Caco-2 (cell line): ENCODE data around the gene UBN1. TPM values are rescaled to one million over a fixed set of nuclear protein-coding genes. Genes with fewer than 3 reads are reported as not detected.

Experiments used
- BruUV-seq: library from RNA; stranded (reverse); fragments of 400-500 nt; replicated peaks from 2 replicates; lab custom pipeline; 2021; lab: Mats Ljungman, UMichigan
- CTCF ChIA-PET: fragments of 300-600 bp; sonication (Branson Sonifier 250); formaldehyde crosslinking; loops from one replicate; lab custom pipeline; 2022; ENCODE audit warnings: antibody characterized with exemption; lab: Charles Lee
- POLR2A ChIA-PET: fragments of 300-600 bp; sonication (Branson Sonifier 250); formaldehyde crosslinking; loops from one replicate; lab custom pipeline; 2022; ENCODE audit warnings: antibody characterized with exemption; lab: Charles Lee
- DNase-seq, 2 experiments: peaks; one replicate each; pipeline versions ENCODE4 v3.0.0 to v3.0.0-alpha.2; 2020 to 2022
- H3K27me3 ChIP-seq: replicated peaks from 2 replicates; pipeline ENCODE4 v1.6.0; 2011; ENCODE audit warnings: low read length; ENCODE audit not compliant: control insufficient read depth, insufficient read depth
- H3K36me3 ChIP-seq: 2 replicates; pipeline ENCODE4 v1.5.1; 2011; ENCODE audit warnings: low read length; ENCODE audit not compliant: control insufficient read depth, insufficient read depth
- H3K4me1 ChIP-seq: fragments of 250-450 bp; sonication (Bioruptor Pico); 2 replicates; pipeline ENCODE4 v1.5.1; 2020; ENCODE audit warnings: mild to moderate bottlenecking
- H3K4me3 ChIP-seq: 2 replicates; pipeline ENCODE4 v1.5.1; 2011; ENCODE audit warnings: low read depth, mild to moderate bottlenecking, control low read depth, low read length
- H3K9me3 ChIP-seq: fragments of 250-450 bp; sonication (Bioruptor Pico); 2 replicates; pipeline ENCODE4 v1.5.1; 2020; ENCODE audit warnings: mild to moderate bottlenecking, moderate library complexity
- H3K27ac Mint-ChIP-seq: one replicate; pipeline ENCODE4 v1.8.0; 2022; ENCODE audit warnings: mixed read lengths; ENCODE audit not compliant: unreplicated experiment
- H3K27me3 Mint-ChIP-seq: one replicate; pipeline ENCODE4 v1.8.0; 2022; ENCODE audit warnings: mixed read lengths; ENCODE audit not compliant: insufficient read depth, unreplicated experiment
- H3K36me3 Mint-ChIP-seq: one replicate; pipeline ENCODE4 v1.8.0; 2022; ENCODE audit warnings: mild to moderate bottlenecking, mixed read lengths; ENCODE audit not compliant: insufficient read depth, unreplicated experiment
- H3K4me1 Mint-ChIP-seq: one replicate; pipeline ENCODE4 v1.8.0; 2022; ENCODE audit warnings: low read depth, mixed read lengths; ENCODE audit not compliant: unreplicated experiment
- H3K4me3 Mint-ChIP-seq: one replicate; pipeline ENCODE4 v1.8.0; 2022; ENCODE audit warnings: mild to moderate bottlenecking, moderate library complexity, mixed read lengths; ENCODE audit not compliant: unreplicated experiment
- H3K9me3 Mint-ChIP-seq: one replicate; pipeline ENCODE4 v1.8.0; 2022; ENCODE audit warnings: mixed read lengths; ENCODE audit not compliant: unreplicated experiment
- CTCF ChIP-seq, 2 experiments: fragments of 200-600 bp in 1 of 2; IDR thresholded peaks; 1 replicate in 1 of 2; 2 replicates in 1 of 2; pipeline versions ENCODE4 v1.5.1 to v1.8.0; 2011 to 2022; ENCODE audit warnings: antibody characterized with exemption in 1 of 2, control low read depth in 1 of 2, inconsistent platforms in 1 of 2, low read depth in 1 of 2, low read length in 1 of 2, mild to moderate bottlenecking in 1 of 2, moderate library complexity in 1 of 2; ENCODE audit not compliant: insufficient read depth in 1 of 2, severe bottlenecking in 1 of 2, unreplicated experiment in 1 of 2
- intact Hi-C: fragments of 100-400 bp; cut with micrococcal nuclease; formaldehyde crosslinking; loops from one replicate; pipeline ENCODE4 v1.10.0; 2022; ENCODE audit not compliant: unreplicated experiment
- total RNA-seq: library from RNA; stranded (reverse); gene quantifications from 2 replicates; pipeline ENCODE4 v1.2.3, GENCODE V29; 2022

Gene UBN1
- total RNA-seq, 1 experiment from 2014 or later: 31.5 TPM

- no TSS peak for BruUV-seq
These were observed 9.4 kb upstream of the UBN1 start for GRCh38 chr16:4837733-4838501.

GRCh38 chr16:4839942-4840341, 7.3 kb upstream of the UBN1 start:
- Mint-ChIP-seq H3K36me3 (peaks cover 82% of the 10 kb centered on the region), H3K4me1 (no peaks in the 10 kb centered on the region), H3K27ac (no peak overlapping the region), H3K4me3 (no peak overlapping the region), H3K27me3 (no peaks in the 10 kb centered on the region), H3K9me3 (no peaks in the 10 kb centered on the region)
- intact Hi-C loops: no loop called here
- ChIA-PET POLR2A (no interaction called here), CTCF (no interaction called here)
- no peaks in the 10 kb centered on the region for H3K4me1 ChIP-seq
- no TSS peak for BruUV-seq
- H3K9me3 ChIP-seq: no peaks in the 10 kb centered on the region
- H3K27me3 ChIP-seq: no peaks in the 10 kb centered on the region
- no peaks in the 10 kb centered on the region; the same call in none of the 2 replicates for H3K36me3 ChIP-seq
- DNase-seq: no peak
- H3K4me3 ChIP-seq: no peak overlapping the region
- no peak for TF ChIP-seq CTCF (IDR thresholded peaks at IDR 0.05; ENCODE audit: insufficient read depth in 1 of 2, low read depth in 1 of 2, low read length in 1 of 2, severe bottlenecking in 1 of 2, unreplicated experiment in 1 of 2)

More at GRCh38 chr16:4837733-4838501, 9.4 kb upstream of the UBN1 start:
- POLR2A ChIA-PET: no interaction called here
- Mint-ChIP-seq H3K27ac (peak overlapping the region; percentile 58), H3K36me3 (peaks cover 82% of the 10 kb centered on the region), H3K9me3 (no peaks in the 10 kb centered on the region), H3K4me1 (no peaks in the 10 kb centered on the region), H3K27me3 (no peaks in the 10 kb centered on the region), H3K4me3 (no peak overlapping the region)
- H3K36me3 ChIP-seq: no peaks in the 10 kb centered on the region; the same call in none of the 2 replicates
- H3K9me3 ChIP-seq: no peaks in the 10 kb centered on the region
- intact Hi-C loops: no loop called here
- CTCF ChIA-PET: interaction anchor here (0.6 kb wide), 1 partner anchor 31 kb away, joined by 3 read pairs; no protein-coding TSS in a partner anchor
- H3K4me3 ChIP-seq: no peak overlapping the region
- TF ChIP-seq CTCF (IDR thresholded peaks at IDR 0.05; ENCODE audit: insufficient read depth in 1 of 2, low read depth in 1 of 2, low read length in 1 of 2, severe bottlenecking in 1 of 2, unreplicated experiment in 1 of 2): no peak
- no peak for DNase-seq
- H3K4me1 ChIP-seq: no peaks in the 10 kb centered on the region
- H3K27me3 ChIP-seq: no peaks in the 10 kb centered on the region

GRCh38 chr16:4840984-4841383, 6.3 kb upstream of the UBN1 start:
- H3K27me3 Mint-ChIP-seq: no peaks in the 10 kb centered on the region
- no TSS peak for BruUV-seq
- H3K9me3 Mint-ChIP-seq: no peaks in the 10 kb centered on the region
- no peak overlapping the region for H3K4me3 Mint-ChIP-seq
- no peaks in the 10 kb centered on the region for H3K9me3 ChIP-seq
- no peaks in the 10 kb centered on the region; the same call in none of the 2 replicates for H3K36me3 ChIP-seq
- no peak for DNase-seq
- H3K4me1 ChIP-seq: peaks cover 6% of the 10 kb centered on the region
- no peak overlapping the region for H3K4me3 ChIP-seq
- H3K36me3 Mint-ChIP-seq: peaks cover 87% of the 10 kb centered on the region
- intact Hi-C loops: no loop called here
- no peaks in the 10 kb centered on the region for H3K27me3 ChIP-seq
- no peak overlapping the region for H3K27ac Mint-ChIP-seq
- peaks cover 3% of the 10 kb centered on the region for H3K4me1 Mint-ChIP-seq
- ChIA-PET CTCF (no interaction called here), POLR2A (no interaction called here)
- TF ChIP-seq CTCF (IDR thresholded peaks at IDR 0.05; ENCODE audit: insufficient read depth in 1 of 2, low read depth in 1 of 2, low read length in 1 of 2, severe bottlenecking in 1 of 2, unreplicated experiment in 1 of 2): no peak
